Sigmoid colon (tissue), 7 donors: Measurements from ENCODE around the gene LHFPL6. TPM values are rescaled to one million over a fixed set of nuclear protein-coding genes. Genes with fewer than 3 reads are reported as not detected.
"Not testable (repeated sequence)": the region's sequence is repeated elsewhere in the genome, so short reads cannot be mapped to it uniquely, and the experiment has no call there.

ENCODE experiments used
- DNase-seq: peaks from one replicate; pipeline ENCODE4 v3.0.0-alpha.2; 2019
- H3K27ac ChIP-seq, 4 donors: fragments of 200-600 bp; sonication (generic); one replicate each; pipeline ENCODE4 v1.5.1; 2016 to 2019; ENCODE audit warnings: mild to moderate bottlenecking in 1 of 4
- H3K27me3 ChIP-seq, 3 donors: fragments of 200-600 bp; sonication (generic); one replicate each; pipeline ENCODE4 v1.5.1; 2019; ENCODE audit warnings: mild to moderate bottlenecking in 1 of 3
- H3K36me3 ChIP-seq, 4 donors: fragments of 200-600 bp; sonication (generic); one replicate each; pipeline ENCODE4 v1.5.1; 2016 to 2019
- H3K4me1 ChIP-seq, 4 donors: fragments of 200-600 bp; sonication (generic); one replicate each; pipeline ENCODE4 v1.5.1; 2017 to 2019
- H3K4me3 ChIP-seq, 4 donors: fragments of 200-600 bp; sonication (generic); one replicate each; pipeline ENCODE4 v1.5.1; 2017 to 2019; ENCODE audit warnings: mild to moderate bottlenecking in 2 of 4, moderate library complexity in 1 of 4
- H3K9me3 ChIP-seq, 4 donors: fragments of 200-600 bp in 3 of 4; sonication (generic) in 3 of 4; one replicate each; pipeline versions ENCODE4 v1.5.1 to v1.6.1; 2013 to 2019
- EP300 ChIP-seq, 4 donors: sonication (generic); formaldehyde crosslinking; IDR thresholded peaks; one replicate each; pipeline ENCODE4 v1.6.1; 2017; ENCODE audit warnings: antibody characterized with exemption in 4 of 4
- POLR2A ChIP-seq, 2 donors: fragments of 450-650 bp; IDR thresholded peaks; one replicate each; pipeline ENCODE4 v1.6.1; 2016; ENCODE audit warnings: antibody characterized with exemption in 2 of 2, mild to moderate bottlenecking in 2 of 2, moderate library complexity in 2 of 2
- POLR2AphosphoS5 ChIP-seq, 4 donors: sonication (generic); formaldehyde crosslinking; IDR thresholded peaks; one replicate each; pipeline ENCODE4 v1.6.1; 2017; ENCODE audit warnings: antibody characterized with exemption in 4 of 4
- WGBS, 2 donors: extraction: QIAGEN DNeasy Blood & Tissue Kit; methylation state at CpG; one replicate each; pipeline ENCODE4 v1.1.7; 2013; 5-methylcytosine and 5-hydroxymethylcytosine counted together
- intact Hi-C: fragments of 100-400 bp; cut with DNase I; formaldehyde crosslinking; loops from one replicate; pipeline ENCODE4 v1.15.1; 2023
- polyA plus RNA-seq, 3 donors: library from polyadenylated mRNA; stranded (reverse); fragments of 200-250 nt; gene quantifications; one replicate each; pipeline ENCODE4 v1.2.3, GENCODE V29; 2013
- total RNA-seq, 4 donors: library from RNA; depleted of rRNA; stranded (reverse); fragments of >200 nt; gene quantifications; one replicate each; pipeline ENCODE4 v1.1.0, GENCODE V29; 2016
- TF ChIP-seq, protein P1 (sequence below), 4 experiments: fragments of 450-650 bp in 3 of 4; fragments of 200-600 bp in 1 of 4; IDR thresholded peaks; one replicate each; pipeline ENCODE4 v1.5.1; 2016 to 2019; ENCODE audit warnings: antibody characterized with exemption in 4 of 4, mild to moderate bottlenecking in 3 of 4, moderate library complexity in 2 of 4
- donor health status: healthy with polysubstance abuse.
- donor health status: Bipolar disorder and iron deficiency.
- donor health status: healthy.

Gene LHFPL6
- total and polyA plus RNA-seq, 7 donors, result 2.5 to 69.2 (median 41.7) TPM

GRCh38 chr13:39341251-39341650 is 261.7 kb downstream of the LHFPL6 start:
- DNase-seq, result no peak
- H3K27ac ChIP-seq, result no peak overlapping the region
- H3K36me3 ChIP-seq, result no peaks in the 10 kb centered on the region
- no peaks in the 10 kb centered on the region for H3K4me1 ChIP-seq
- WGBS, 2 donors, result 45 to 53% methylated on average over 1 of the region's 1 CpG
- intact Hi-C loops, result no loop called here
- TF ChIP-seq POLR2A (IDR thresholded peaks at IDR 0.05) (no peak), EP300 (IDR thresholded peaks at IDR 0.05) (no peak), POLR2AphosphoS5 (IDR thresholded peaks at IDR 0.05) (no peak)
- TF ChIP-seq, protein P1, sequence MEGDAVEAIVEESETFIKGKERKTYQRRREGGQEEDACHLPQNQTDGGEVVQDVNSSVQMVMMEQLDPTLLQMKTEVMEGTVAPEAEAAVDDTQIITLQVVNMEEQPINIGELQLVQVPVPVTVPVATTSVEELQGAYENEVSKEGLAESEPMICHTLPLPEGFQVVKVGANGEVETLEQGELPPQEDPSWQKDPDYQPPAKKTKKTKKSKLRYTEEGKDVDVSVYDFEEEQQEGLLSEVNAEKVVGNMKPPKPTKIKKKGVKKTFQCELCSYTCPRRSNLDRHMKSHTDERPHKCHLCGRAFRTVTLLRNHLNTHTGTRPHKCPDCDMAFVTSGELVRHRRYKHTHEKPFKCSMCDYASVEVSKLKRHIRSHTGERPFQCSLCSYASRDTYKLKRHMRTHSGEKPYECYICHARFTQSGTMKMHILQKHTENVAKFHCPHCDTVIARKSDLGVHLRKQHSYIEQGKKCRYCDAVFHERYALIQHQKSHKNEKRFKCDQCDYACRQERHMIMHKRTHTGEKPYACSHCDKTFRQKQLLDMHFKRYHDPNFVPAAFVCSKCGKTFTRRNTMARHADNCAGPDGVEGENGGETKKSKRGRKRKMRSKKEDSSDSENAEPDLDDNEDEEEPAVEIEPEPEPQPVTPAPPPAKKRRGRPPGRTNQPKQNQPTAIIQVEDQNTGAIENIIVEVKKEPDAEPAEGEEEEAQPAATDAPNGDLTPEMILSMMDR (IDR thresholded peaks at IDR 0.05), result no peak
- no peaks in the 10 kb centered on the region for H3K9me3 ChIP-seq
- H3K4me3 ChIP-seq, result no peak overlapping the region
- H3K27me3 ChIP-seq, result no peaks in the 10 kb centered on the region

DNA sequence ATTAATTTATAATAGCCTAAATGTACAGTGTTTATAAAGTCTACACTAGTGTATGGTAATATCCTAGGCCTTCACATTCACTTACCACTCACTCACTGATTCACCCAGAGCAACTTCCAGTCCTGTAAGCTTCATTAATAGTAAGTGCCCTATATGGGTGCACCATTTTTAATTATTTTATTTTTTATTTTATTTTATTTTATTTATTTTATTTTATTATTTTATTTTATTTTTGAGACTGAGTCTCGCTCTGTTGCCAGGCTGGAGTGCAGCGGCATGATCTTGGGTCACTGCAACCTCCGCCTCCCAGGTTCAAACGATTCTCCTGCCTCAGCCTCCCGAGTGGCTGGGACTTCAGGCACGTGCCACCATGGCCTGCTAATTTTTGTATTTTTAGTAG is 264.9 kb downstream of the LHFPL6 start:
- H3K4me1 ChIP-seq, H3K27me3 ChIP-seq, intact Hi-C loops, H3K4me3 ChIP-seq, DNase-seq, H3K9me3 ChIP-seq, H3K36me3 ChIP-seq, H3K27ac ChIP-seq: not testable (repeated sequence)
- WGBS, 2 donors, result 95% methylated on average over 6 of the region's 6 CpGs

- Histone ChIP-seq H3K9me3 (no peaks in the 10 kb centered on the region), H3K36me3 (no peaks in the 10 kb centered on the region), H3K27ac (no peak overlapping the region), H3K27me3 (no peaks in the 10 kb centered on the region), H3K4me3 (no peak overlapping the region), H3K4me1 (no peaks in the 10 kb centered on the region)
- TF ChIP-seq, protein P1 (IDR thresholded peaks at IDR 0.05), result no peak
- TF ChIP-seq POLR2AphosphoS5 (IDR thresholded peaks at IDR 0.05), result no peak
- intact Hi-C loops, result no loop called here
- no peak for DNase-seq
These were observed 266.1 kb downstream of the LHFPL6 start for GRCh38 chr13:39336937-39337336.

- H3K27ac ChIP-seq, result no peak overlapping the region
- H3K9me3 ChIP-seq, result no peaks in the 10 kb centered on the region
- H3K27me3 ChIP-seq, result no peaks in the 10 kb centered on the region
- no peaks in the 10 kb centered on the region for H3K4me1 ChIP-seq
- 34 to 77% methylated on average over 4 of the region's 4 CpGs for WGBS, 2 donors
- no peaks in the 10 kb centered on the region for H3K36me3 ChIP-seq
- DNase-seq, result no peak
- intact Hi-C loops, result no loop called here
- TF ChIP-seq POLR2AphosphoS5 (IDR thresholded peaks at IDR 0.05), result no peak
- TF ChIP-seq, protein P1 (IDR thresholded peaks at IDR 0.05), result no peak
- TF ChIP-seq EP300 (IDR thresholded peaks at IDR 0.05), result no peak
- TF ChIP-seq POLR2A (IDR thresholded peaks at IDR 0.05), result no peak
- H3K4me3 ChIP-seq, result no peak overlapping the region
These were observed 266.8 kb downstream of the LHFPL6 start for GRCh38 chr13:39336207-39336606.

- DNase-seq, result no peak
- no peaks in the 10 kb centered on the region for H3K9me3 ChIP-seq
- H3K27ac ChIP-seq, result no peak overlapping the region
- WGBS, 2 donors, result 11 to 52% methylated on average over 3 of the region's 3 CpGs
- intact Hi-C loops, result no loop called here
- no peaks in the 10 kb centered on the region for H3K27me3 ChIP-seq
- H3K36me3 ChIP-seq, result no peaks in the 10 kb centered on the region
- H3K4me1 ChIP-seq, result no peaks in the 10 kb centered on the region
- TF ChIP-seq, protein P1 (IDR thresholded peaks at IDR 0.05), result no peak
- TF ChIP-seq POLR2A (IDR thresholded peaks at IDR 0.05), result no peak
- TF ChIP-seq POLR2AphosphoS5 (IDR thresholded peaks at IDR 0.05), result no peak
- no peak for TF ChIP-seq EP300 (IDR thresholded peaks at IDR 0.05)
- H3K4me3 ChIP-seq, result no peak overlapping the region
These were observed 267.3 kb downstream of the LHFPL6 start for GRCh38 chr13:39335721-39336120.
